CD4-positive, alpha-beta T cell treated with Interleukin-15 for 1 hour (primary cell): ENCODE results near the gene HBQ1.
"Not testable (repeated sequence)": the region's sequence is repeated elsewhere in the genome, so short reads cannot be mapped to it uniquely, and the experiment has no call there.

Experiments
- DNase-seq: peaks from one replicate; pipeline ENCODE4 v3.0.0-alpha.2; 2020

Gene HBQ1

DNA sequence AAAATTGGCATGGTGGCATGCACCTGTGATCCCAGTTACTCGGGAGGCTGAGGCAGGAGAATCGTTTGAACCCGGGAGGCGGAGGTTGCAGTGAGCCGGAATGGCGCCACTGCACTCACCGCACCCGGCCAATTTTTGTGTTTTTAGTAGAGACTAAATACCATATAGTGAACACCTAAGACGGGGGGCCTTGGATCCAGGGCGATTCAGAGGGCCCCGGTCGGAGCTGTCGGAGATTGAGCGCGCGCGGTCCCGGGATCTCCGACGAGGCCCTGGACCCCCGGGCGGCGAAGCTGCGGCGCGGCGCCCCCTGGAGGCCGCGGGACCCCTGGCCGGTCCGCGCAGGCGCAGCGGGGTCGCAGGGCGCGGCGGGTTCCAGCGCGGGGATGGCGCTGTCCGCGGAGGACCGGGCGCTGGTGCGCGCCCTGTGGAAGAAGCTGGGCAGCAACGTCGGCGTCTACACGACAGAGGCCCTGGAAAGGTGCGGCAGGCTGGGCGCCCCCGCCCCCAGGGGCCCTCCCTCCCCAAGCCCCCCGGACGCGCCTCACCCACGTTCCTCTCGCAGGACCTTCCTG, at the start of gene HBQ1:
HBQ1 (plus strand) TSS at position 359 of the 575 bp plus-strand sequence; CDS start at position 387, 28 bp downstream.
- no peak for DNase-seq

DNA sequence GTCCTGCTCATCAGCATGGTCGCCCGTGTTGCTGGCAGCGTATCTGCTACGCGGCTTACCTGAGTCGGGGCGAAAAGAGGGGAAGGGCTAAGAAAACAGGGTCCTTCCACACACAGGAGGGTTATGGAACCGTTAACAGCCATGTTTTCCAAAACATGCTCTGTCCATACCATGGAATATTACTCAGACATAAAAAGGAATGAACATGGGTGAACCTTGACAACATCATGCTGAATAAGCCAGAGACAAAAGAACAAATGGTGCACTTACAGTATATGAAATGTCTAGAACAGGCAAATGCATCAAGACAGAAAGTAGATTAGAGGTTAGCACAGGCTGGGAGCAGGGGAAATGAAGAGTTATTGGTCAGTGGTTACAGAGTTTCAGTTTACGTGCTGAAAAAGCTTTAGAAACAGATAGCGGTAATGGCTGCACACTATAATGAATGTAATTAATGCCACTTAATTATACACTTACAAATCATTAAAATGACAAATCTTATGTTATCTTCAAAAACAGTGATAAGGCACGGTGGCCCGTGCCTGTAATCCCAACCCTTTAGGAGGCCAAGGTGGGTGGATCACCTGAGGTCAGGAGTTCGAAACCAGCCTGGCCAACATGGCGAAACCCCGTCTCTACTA, 49.6 kb upstream of the HBQ1 start:
- no peak for DNase-seq

DNA sequence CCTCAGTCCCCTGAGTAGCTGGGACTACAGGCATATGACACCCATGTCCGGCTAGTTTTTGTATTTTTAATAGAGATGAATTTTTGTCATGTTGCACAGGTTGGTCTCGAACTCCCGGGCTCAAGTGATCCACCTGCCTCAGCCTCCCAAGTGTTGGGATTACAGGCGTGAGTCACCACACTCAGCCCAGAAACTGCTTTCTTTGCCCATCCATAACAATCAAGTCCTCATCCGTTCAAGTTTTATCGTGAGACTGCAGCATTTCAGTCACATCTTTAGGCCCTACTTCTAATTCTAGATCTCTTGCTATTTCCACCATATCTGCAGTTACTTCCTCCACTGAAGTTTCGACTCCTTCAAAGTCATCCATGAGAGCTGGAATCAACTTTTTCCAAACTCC, 48.1 kb upstream of the HBQ1 start:
- DNase-seq: no peak

DNA sequence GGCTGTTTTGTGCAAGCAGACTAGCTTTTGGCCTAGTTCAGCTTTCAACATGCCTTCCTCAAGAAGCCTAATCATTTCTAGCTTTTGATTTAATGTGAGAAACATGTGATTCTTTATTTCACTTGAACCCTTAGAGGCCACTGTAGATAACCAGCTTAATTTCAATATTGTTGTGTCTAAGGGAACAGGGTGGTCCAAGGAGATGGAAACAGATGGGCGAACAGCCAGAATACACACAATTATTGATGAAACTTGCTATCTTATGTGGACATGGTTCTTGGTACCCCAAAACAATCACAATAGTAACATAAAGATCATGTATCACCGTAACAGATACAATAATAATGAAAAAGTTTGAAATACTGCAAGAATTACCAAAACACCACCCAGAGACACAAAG, 46.5 kb upstream of the HBQ1 start:
- DNase-seq: no peak

DNA sequence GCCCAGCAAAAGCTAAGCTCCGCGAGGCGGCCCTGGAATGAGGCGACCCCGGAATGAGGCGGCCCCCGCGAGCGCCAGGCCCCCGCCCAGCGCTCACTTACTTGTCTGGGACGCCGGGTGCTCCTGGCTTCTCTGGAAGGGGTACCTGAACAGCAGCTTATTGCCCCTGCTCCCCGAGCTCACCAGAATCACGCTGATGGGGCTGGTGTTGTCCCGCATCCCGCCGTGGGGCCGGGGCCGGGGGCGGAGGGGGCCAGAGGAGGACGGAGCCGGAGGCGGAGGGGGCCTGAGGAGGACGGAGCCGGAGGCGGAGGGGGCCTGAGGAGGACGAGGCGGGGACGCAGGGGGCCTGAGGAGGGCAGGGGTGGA, 42.2 kb upstream of the HBQ1 start:
- DNase-seq: no peak

DNA sequence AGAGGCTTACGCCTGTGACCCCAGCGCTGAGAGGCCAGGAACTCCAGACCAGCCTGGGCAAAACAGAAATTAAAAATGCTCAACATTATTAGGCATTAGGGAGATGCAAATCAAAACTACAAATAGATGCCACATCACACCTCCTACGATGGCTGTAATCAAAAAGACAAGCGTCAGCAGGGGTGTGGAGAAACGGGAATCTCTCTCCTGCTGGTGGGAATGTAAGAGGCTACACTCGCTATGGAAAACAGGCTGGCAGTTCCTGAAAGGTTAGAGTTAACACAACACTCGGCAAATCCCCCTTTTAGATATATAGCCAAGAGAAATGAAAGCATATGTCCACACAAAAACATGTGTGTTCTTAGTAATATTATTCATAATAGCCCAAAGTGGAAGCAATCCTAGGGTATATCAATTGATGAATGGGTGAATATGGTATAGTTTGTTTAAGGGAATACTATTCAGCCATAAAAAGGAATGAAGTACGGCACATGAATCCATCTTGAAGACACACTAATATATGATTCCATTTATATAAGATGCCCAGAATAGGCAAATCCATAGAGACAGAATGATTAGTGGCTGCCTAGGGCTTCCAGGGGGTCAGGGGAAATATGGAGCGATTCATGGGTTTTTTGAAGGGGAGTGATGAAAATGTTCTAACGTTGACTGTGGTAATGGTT, 39.9 kb upstream of the HBQ1 start:
- no peak for DNase-seq

DNA sequence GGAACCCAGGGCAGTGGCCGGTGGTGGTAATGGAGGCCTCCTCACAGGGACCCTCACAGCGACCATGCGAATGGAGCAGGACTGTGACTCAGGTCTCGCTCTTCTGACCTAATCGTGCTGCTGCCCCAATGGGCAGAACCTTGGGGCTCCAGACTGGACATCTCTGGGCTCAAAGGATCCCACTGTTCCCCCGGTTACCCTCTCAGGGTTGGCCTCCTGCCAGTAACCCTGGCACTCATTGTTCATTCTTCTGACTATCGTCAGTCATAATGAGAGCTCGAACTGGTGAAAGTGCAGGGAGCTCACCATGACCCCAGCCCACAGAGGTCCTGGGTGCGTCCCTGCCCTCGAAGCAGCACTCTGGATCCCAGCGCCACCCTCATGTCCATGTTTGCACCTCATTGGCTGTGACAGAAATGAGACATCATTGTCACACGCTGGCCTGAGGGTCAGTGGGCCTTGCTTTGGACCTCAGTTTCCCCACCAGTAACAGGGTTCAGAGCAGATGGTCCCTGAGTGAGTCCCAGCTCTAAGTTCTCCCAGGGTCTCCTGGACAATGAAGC, 37.8 kb upstream of the HBQ1 start:
- DNase-seq: no peak

DNA sequence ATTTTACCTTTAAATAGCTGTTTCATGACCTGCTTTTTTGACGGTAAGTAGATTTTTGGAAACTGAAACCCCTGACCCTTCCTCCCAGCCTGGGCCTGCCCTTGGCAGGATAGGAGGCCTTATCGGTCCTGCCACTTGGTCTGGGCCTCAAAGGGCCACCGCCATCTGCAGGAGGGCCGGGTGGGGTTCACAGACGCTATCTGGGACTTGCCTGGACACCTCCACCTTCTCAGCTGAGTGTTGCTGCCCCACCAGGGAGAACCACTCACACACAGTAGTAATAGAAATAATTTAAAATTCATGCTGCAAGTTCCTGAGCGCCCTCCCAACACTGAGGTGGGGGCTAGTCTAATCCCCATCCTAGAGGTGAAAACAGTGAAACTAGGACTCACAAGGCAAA, 37.2 kb upstream of the HBQ1 start:
- DNase-seq: no peak

DNA sequence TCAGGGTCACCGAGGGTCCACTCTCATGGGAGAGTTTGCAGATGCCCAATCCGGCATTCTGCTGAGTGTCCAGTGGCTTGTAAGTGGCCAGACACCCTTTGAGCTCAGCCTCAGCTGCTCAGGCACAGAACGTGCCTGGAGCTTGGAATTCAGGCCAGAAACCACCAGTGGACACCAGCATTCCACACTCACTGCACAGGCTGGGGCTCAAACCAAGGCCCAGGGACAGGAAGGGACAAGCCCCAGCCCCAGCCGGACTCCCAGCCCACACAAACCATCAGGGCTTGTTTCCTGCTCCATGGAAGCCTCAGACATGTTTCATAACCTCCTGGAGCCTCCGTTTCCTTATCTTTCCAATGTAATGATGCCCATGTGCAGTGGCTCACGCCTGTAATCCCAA, 36.8 kb upstream of the HBQ1 start:
- no peak for DNase-seq

DNA sequence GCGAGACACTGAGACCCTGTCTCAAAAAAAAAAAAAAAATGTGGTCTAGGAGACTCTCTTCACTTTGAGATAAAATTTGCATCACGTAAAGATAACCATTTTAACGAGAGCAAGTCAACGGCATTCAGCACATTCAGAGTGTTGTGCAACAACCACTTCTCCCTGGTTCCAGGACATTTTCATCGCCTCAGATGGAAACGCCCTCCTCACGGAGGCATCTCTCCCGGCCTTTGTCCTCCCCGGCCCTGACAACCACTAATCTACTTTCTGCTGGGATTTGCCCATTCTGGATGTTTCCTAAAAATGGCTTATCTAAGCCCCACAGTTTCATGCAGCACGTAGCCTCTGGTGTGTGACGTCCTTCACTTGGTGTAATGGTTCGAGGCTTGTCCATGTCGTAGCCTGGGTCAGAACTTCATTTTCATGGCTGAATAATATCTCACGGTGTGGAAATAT, 35.4 kb upstream of the HBQ1 start:
- no peak for DNase-seq

DNA sequence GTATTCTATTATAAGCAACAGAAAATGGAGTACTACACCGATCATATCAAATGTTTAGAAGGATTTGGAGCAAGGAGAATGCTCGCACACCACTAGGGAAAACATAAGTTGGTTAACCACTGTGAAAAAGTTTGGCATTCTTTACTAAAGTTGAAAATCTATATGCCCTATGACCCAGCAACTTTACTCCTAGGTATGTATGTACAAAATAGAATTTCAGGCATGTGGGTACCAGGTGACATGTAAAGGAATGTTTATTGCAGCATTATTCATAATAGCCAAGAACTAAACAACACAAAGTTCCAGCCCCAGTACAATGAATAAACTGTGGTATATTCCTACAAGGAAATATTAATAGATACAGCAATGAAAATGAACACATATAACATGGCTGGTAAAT, 33.6 kb upstream of the HBQ1 start:
- DNase-seq: no peak

DNA sequence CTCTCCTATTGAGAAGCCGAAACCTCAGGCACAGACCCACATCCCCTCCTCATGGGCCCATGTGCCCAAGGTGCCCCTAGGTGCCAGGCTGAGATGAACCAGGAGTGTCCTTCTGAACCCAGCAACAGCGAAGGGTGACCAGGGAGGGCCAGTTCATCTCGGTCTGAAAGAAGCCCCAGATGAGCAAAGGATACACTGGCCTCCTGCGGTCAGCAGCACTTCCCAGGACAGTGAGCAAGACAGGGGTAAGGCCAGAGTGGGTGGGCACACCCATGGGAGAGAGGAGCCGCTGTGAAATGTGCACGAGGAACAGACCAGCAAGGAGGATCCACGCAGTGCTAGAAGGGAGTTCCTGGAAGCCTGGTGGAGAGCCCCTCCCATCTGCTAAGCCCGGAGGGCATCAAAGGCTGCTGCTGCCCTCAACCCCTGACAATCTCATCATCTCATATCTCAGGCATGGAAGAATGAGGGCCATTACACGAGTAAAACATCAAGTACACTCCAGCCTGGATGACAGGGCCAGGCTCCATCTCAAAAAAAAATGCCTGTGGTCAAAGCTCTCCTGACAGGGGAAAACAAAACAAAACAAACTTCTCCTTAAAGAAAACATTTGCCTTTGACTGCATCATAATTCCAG, 31.1 kb upstream of the HBQ1 start:
- no peak for DNase-seq

DNA sequence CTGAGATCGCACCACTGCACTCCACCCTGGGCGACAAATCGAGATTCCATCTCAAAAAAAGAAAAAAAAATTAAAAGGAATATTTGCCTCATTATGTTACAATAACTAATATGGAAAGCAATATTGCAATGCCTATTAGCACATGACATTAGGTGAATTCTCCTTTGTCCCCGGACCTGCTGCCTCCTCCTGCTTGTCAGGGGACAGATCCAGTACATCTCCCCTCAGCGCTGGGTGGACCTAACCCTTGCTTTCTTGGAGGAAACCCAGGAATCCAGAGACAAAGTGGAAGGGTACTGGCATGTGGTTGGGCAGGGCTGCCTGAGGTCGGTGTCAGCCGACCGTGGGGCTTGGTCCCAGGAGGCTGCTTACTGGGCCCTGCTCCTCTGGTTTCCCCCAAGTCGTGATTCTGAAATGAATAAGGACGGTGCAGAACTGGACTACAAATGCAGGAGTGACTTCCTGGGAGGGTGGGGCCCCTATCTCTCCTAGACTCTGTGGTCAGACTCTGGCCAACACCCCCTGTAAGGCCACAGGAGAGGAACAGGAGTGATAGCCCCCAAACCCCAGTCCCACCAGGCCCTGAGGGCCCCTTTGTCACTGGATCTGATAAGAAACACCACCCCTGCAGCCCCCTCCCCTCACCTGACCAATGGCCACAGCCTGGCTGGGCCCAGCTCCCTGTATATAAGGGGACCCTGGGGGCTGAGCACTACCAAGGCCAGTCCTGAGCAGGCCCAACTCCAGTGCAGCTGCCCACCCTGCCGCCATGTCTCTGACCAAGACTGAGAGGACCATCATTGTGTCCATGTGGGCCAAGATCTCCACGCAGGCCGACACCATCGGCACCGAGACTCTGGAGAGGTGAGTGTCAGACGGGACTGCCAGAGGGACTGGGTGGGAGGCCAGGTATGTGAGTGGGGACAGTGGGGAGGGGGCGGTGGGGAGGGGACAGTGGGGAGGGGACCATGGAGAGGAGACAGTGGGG, 27.8 kb upstream of the HBQ1 start, which contains the start of gene HBZ:
HBZ (plus strand) TSS at position 504 of the 988 bp plus-strand sequence; CDS start at position 770, 266 bp downstream.
- DNase-seq: no peak

DNA sequence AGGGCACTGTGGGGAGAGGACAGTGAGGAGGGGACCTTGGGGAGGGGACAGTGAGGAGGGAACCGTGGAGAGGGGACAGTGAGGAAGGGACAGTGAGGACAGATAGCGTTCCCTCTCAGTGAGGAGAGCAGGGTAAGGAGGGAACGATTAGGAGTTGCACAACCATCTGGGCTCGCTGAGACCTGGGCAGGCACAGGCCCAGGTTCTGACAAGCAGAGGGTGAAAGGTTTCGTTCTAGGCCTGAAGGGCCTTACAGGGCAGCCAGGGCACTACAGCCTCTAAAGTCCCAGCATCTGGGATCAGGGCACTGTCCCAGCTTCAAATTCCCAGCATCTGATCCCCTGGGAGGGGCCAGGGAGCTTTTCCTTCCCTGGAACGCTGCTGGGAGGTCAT, 27.1 kb upstream of the HBQ1 start:
- DNase-seq: not testable (repeated sequence)

DNA sequence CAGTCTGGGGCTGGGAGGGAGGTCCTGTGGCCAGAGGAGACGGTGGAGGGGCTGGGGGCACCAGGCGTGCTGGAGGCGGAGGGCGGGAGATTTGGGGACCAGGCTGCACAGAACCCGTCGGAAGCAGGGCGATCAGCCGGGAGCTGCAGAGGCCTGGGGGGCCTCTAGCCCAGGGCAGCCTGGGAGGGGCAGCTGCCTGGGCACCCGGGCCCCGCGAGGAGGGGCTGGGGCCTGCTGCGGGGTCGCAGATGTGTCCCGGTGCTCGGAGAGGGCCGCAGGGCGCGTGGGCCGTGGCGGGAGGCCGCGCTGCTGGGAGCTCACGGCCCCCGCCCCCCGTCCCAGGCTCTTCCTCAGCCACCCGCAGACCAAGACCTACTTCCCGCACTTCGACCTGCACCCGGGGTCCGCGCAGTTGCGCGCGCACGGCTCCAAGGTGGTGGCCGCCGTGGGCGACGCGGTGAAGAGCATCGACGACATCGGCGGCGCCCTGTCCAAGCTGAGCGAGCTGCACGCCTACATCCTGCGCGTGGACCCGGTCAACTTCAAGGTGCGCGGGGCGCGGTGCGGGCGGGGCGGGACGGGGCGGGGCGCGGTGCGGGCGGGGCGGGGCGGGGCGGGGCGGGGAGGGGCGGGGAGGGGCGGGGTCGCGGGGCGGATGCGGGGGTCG, 26.6 kb upstream of the HBQ1 start:
- not testable (repeated sequence) for DNase-seq

DNA sequence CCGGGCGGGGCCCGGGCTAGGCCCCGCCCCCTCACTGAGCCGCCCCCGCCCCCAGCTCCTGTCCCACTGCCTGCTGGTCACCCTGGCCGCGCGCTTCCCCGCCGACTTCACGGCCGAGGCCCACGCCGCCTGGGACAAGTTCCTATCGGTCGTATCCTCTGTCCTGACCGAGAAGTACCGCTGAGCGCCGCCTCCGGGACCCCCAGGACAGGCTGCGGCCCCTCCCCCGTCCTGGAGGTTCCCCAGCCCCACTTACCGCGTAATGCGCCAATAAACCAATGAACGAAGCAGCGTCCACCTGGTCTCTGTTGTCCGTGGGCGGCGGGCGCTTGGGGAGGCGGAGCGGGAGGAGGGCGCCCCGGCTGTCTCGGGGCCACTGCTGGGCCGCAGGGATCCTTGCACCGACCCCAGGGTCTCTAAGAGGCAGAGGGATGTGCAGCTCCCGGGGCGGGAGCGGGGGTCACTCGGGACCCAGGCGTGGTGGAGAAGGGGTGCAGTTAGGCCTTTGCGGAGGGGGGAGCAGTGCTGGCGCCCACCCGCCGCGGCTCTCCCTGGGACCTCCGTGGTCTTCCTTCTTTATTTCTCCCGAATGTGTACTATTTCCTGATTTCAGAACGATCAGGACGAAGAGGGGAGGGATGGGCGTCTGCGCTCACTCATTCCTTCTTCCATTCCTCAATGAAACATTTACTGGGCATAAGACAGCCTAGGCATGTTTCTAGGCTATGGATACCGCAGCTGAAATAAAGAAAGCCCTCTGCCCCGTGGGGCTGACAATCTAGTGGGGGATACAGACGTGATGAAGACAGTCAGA, 25.8 kb upstream of the HBQ1 start:
- DNase-seq: no peak

DNA sequence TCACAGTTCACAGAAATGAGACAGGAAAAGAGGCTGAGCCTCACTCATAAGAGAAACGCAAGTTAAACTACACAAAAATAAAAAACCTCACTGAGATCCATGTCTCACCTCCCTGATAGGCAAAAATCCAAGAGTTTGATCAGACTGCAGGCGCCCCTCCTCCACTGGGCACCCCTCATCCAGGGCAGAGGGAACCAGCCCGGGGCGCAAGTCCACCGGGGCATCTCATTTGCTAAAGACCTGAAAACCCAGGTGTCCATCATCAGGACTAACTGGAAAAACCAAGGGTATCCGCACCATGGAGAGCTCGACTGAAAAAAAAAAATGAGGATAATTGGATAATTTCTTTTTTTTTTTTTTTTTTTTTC, 25.2 kb upstream of the HBQ1 start:
- DNase-seq: no peak

DNA sequence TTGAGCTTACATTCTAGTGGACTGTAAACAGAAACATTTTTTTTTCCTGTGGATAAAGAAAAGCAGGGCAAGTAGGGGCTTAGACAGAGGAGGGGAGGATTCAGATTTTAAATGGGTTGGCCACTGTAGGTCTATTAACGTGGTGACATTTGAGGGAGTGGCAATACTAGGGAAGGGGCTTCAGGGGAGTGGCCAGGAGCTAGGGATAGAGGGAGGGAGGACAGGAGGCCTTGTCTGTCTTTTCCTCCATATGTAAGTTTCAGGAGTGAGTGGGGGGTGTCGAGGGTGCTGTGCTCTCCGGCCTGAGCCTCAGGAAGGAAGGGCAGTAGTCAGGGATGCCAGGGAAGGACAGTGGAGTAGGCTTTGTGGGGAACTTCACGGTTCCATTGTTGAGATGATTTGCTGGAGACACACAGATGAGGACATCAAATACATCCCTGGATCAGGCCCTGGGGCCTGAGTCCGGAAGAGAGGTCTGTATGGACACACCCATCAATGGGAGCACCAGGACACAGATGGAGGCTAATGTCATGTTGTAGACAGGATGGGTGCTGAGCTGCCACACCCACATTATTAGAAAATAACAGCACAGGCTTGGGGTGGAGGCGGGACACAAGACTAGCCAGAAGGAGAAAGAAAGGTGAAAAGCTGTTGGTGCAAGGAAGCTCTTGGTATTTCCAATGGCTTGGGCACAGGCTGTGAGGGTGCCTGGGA, 21.0 kb upstream of the HBQ1 start:
- no peak for DNase-seq

DNA sequence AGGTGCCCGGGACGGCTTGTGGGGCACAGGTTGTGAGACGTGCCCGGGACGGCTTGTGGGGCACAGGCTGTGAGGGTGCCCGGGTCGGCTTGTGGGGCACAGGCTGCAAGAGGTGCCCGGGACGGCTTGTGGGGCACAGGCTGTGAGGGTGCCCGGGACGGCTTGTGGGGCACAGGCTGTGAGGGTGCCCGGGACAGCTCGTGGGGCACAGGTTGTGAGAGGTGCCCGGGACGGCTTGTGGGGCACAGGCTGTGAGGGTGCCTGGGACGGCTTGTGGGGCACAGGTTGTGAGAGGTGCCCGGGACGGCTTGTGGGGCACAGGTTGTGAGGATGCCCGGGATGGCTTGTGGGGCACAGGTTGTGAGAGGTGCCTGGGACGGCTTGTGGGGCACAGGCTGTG, 20.0 kb upstream of the HBQ1 start:
- DNase-seq: not testable (repeated sequence)

DNA sequence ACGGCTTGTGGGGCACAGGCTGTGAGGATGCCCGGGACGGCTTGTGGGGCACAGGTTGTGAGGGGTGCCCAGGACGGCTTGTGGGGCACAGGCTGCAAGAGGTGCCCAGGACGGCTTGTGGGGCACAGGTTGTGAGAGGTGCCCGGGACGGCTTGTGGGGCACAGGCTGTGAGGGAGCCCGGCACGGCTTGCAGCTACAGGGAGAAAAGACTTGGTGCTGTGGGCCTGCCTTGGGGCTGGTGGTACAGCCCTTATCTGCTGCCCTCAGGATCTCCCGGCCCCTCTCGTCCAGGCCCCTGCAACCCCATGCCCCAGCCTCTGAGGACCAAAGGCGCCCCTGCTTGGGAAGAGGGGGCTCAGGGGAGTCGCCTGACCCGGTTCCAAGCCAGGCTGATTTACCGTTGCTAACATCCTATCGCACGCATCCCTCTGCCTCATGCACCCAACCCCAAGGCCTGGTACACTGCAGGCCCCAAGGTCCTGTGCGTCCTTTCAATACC, 19.5 kb upstream of the HBQ1 start:
- no peak for DNase-seq
